GM10248 (cell line): Measurements from ENCODE around the gene WNT9A.
"Not testable (repeated sequence)": the region's sequence is repeated elsewhere in the genome, so short reads cannot be mapped to it uniquely, and the experiment has no call there.

ENCODE experiments used
- CTCF ChIA-PET: fragments of 300-600 bp; sonication (Branson Sonifier 250); formaldehyde crosslinking; extraction: SDS; loops from one replicate; lab custom pipeline; 2021; ENCODE audit warnings: antibody characterized with exemption; lab: Yijun Ruan, JAX
- POLR2A ChIA-PET: fragments of 350-650 bp; sonication (Branson Sonifier 250); formaldehyde crosslinking; extraction: SDS; loops from one replicate; lab custom pipeline; 2020; ENCODE audit warnings: antibody characterized with exemption; lab: Yijun Ruan, JAX
- DNase-seq: peaks from one replicate; pipeline ENCODE4 v3.0.0; 2012; ENCODE audit errors: extremely low spot score
- CTCF ChIP-seq: IDR thresholded peaks from 2 replicates; pipeline ENCODE4 v1.5.1; 2012; ENCODE audit warnings: mild to moderate bottlenecking, low read depth; ENCODE audit errors: extremely low read depth, missing control alignments, control extremely low read depth

Gene WNT9A

GRCh38 chr1:227911376-227911775 lies 36.4 kb downstream of the WNT9A start:
- ChIA-PET CTCF (no interaction called here), POLR2A (no interaction called here)
- TF ChIP-seq CTCF: no peak
- no peak for DNase-seq

GRCh38 chr1:227910511-227911153 lies 37.1 kb downstream of the WNT9A start:
- ChIA-PET CTCF (no interaction called here), POLR2A (no interaction called here)
- no peak for DNase-seq
- no peak for TF ChIP-seq CTCF

GRCh38 chr1:227909923-227910328 lies 37.8 kb downstream of the WNT9A start:
- DNase-seq, CTCF ChIA-PET, POLR2A ChIA-PET: not testable (repeated sequence)

- TF ChIP-seq CTCF: no peak
- ChIA-PET CTCF (no interaction called here), POLR2A (no interaction called here)
- DNase-seq: no peak
These were observed 38.5 kb downstream of the WNT9A start for GRCh38 chr1:227909188-227909587.

- POLR2A ChIA-PET: no interaction called here
- TF ChIP-seq CTCF: no peak
- CTCF ChIA-PET: no interaction called here
- DNase-seq: no peak
These were observed 39.4 kb downstream of the WNT9A start for GRCh38 chr1:227908359-227908758.

GRCh38 chr1:227907439-227908015 lies 40.2 kb downstream of the WNT9A start:
- no peak for TF ChIP-seq CTCF
- DNase-seq: no peak
- POLR2A ChIA-PET: no interaction called here
- CTCF ChIA-PET: no interaction called here

GRCh38 chr1:227906550-227907071 lies 41.1 kb downstream of the WNT9A start:
- CTCF ChIA-PET: no interaction called here
- POLR2A ChIA-PET: no interaction called here

More at GRCh38 chr1:227906550-227907071, 41.1 kb downstream of the WNT9A start:
- DNase-seq: no peak
- TF ChIP-seq CTCF: no peak
